MCF 10A (cell line): ENCODE results near the gene ALDH8A1. TPM values are rescaled to one million over a fixed set of nuclear protein-coding genes. Genes with fewer than 3 reads are reported as not detected.

ENCODE experiments used
- BruUV-seq: library from RNA; stranded (reverse); fragments of 400-500 nt; replicated peaks from 2 replicates; lab custom pipeline; 2021; lab: Mats Ljungman, UMichigan
- CTCF ChIA-PET: fragments of 300-600 bp; sonication (Branson Sonifier 250); formaldehyde crosslinking; extraction: SDS; loops from one replicate; lab custom pipeline; 2021; ENCODE audit warnings: antibody characterized with exemption, inconsistent platforms; lab: Yijun Ruan, JAX
- POLR2A ChIA-PET: fragments of 300-600, 350-650 bp; sonication (Branson Sonifier 250); formaldehyde crosslinking; extraction: SDS; loops from one replicate; lab custom pipeline; 2020; ENCODE audit warnings: antibody characterized with exemption, inconsistent platforms; lab: Yijun Ruan, JAX
- DNase-seq: peaks from one replicate; pipeline ENCODE4 v3.0.0-alpha.2; 2018; ENCODE audit not compliant: unreplicated experiment
- H3K27ac Mint-ChIP-seq: one replicate; pipeline ENCODE4 v1.8.0; 2022; ENCODE audit warnings: mild to moderate bottlenecking, low read depth, mixed read lengths; ENCODE audit not compliant: unreplicated experiment
- H3K27me3 Mint-ChIP-seq: one replicate; pipeline ENCODE4 v1.8.0; 2022; ENCODE audit warnings: mixed read lengths; ENCODE audit not compliant: insufficient read depth, unreplicated experiment
- H3K36me3 Mint-ChIP-seq: one replicate; pipeline ENCODE4 v1.8.0; 2022; ENCODE audit warnings: mild to moderate bottlenecking, moderate library complexity, mixed read lengths; ENCODE audit not compliant: insufficient read depth, unreplicated experiment
- H3K4me1 Mint-ChIP-seq: one replicate; pipeline ENCODE4 v1.8.0; 2022; ENCODE audit warnings: mixed read lengths; ENCODE audit not compliant: insufficient read depth, unreplicated experiment
- H3K4me3 Mint-ChIP-seq: one replicate; pipeline ENCODE4 v1.8.0; 2022; ENCODE audit warnings: mild to moderate bottlenecking, moderate library complexity, mixed read lengths; ENCODE audit not compliant: unreplicated experiment
- H3K9me3 Mint-ChIP-seq: one replicate; pipeline ENCODE4 v1.8.0; 2022; ENCODE audit warnings: mixed read lengths; ENCODE audit not compliant: unreplicated experiment
- intact Hi-C: fragments of 100-400 bp; cut with micrococcal nuclease; formaldehyde crosslinking; loops from 2 replicates; pipeline ENCODE4 v1.14.1; 2022
- total RNA-seq: library from RNA; stranded (reverse); gene quantifications from 2 replicates; pipeline ENCODE4 v1.2.3, GENCODE V29; 2022
- TF ChIP-seq, protein P1 (sequence below): fragments of 200-600 bp; IDR thresholded peaks from one replicate; pipeline ENCODE4 v1.8.0; 2022; ENCODE audit warnings: antibody characterized with exemption, mild to moderate bottlenecking; ENCODE audit not compliant: unreplicated experiment

Gene ALDH8A1
- total RNA-seq, 1 experiment from 2014 or later: 1.1 TPM

DNA sequence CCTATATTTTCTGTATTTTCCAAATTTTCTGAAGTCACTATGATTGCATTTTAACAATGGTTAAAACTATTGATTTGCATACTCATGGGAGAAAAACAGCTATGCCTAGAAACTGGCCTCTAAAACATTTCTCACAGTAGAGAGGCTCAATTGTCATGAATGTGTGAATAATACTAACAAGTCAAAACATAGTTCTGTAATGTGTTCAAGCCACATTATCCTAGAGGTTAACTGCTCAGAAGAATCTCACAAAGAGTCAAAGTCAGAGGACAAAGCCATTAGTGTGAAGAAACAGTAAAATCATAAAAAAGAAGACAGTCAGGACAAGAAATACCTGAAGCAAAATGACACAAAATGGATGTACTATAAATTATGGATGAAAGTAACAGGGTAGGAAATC, 12.5 kb upstream of the ALDH8A1 start:
- ChIA-PET CTCF (no interaction called here), POLR2A (no interaction called here)
- intact Hi-C loops: no loop called here
- Mint-ChIP-seq H3K4me3 (no peak overlapping the region), H3K36me3 (peaks cover 44% of the 10 kb centered on the region), H3K9me3 (no peaks in the 10 kb centered on the region), H3K4me1 (no peaks in the 10 kb centered on the region), H3K27ac (no peak overlapping the region), H3K27me3 (no peaks in the 10 kb centered on the region)
- BruUV-seq: no TSS peak
- no peak for DNase-seq
- TF ChIP-seq, protein P1, sequence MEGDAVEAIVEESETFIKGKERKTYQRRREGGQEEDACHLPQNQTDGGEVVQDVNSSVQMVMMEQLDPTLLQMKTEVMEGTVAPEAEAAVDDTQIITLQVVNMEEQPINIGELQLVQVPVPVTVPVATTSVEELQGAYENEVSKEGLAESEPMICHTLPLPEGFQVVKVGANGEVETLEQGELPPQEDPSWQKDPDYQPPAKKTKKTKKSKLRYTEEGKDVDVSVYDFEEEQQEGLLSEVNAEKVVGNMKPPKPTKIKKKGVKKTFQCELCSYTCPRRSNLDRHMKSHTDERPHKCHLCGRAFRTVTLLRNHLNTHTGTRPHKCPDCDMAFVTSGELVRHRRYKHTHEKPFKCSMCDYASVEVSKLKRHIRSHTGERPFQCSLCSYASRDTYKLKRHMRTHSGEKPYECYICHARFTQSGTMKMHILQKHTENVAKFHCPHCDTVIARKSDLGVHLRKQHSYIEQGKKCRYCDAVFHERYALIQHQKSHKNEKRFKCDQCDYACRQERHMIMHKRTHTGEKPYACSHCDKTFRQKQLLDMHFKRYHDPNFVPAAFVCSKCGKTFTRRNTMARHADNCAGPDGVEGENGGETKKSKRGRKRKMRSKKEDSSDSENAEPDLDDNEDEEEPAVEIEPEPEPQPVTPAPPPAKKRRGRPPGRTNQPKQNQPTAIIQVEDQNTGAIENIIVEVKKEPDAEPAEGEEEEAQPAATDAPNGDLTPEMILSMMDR: no peak

DNA sequence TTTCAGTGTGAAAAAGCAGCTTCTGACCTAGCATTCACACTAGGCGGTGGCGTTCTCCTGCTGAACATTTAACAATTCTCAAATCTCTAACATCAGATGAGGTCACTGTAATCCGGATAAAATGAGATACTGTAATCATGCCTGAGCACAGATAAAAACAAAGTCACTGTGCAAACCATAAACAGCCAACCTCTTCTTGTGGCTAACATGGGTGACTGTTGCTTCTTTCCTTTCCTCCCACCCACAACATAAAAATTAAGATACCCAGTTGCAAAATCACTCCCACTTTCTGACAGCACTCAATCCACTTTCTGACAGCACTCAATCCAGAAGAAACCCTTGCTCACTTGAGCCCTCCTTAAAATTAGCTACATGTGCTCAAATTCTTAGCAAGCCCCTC, 11.5 kb upstream of the ALDH8A1 start:
- Mint-ChIP-seq H3K4me3 (no peak overlapping the region), H3K4me1 (no peaks in the 10 kb centered on the region), H3K36me3 (peaks cover 44% of the 10 kb centered on the region), H3K27me3 (no peaks in the 10 kb centered on the region), H3K27ac (no peak overlapping the region), H3K9me3 (no peaks in the 10 kb centered on the region)
- ChIA-PET POLR2A (no interaction called here), CTCF (no interaction called here)
- TF ChIP-seq, protein P1: no peak
- no TSS peak for BruUV-seq
- no peak for DNase-seq
- intact Hi-C loops: no loop called here

DNA sequence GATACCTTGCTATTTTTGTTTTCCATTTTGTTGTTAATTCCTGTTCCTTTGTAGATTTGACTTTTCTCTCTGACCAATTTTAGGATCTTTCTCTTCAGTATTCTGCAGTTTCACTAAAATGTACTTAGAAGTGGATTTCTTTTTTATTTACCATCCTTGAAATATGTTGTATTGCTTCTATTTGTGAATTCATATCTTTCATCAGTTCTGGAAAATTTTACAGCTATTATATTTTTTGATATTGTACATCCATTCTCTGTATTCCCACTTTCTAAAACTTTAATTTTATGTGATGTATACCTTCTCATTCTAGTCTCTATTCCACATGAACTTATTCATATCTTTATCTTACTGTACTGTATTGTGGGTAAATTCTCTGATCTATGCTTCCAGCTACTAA, 9.7 kb upstream of the ALDH8A1 start:
- Mint-ChIP-seq H3K27me3 (no peaks in the 10 kb centered on the region), H3K4me3 (no peak overlapping the region), H3K36me3 (peaks cover 35% of the 10 kb centered on the region), H3K4me1 (no peaks in the 10 kb centered on the region), H3K9me3 (no peaks in the 10 kb centered on the region), H3K27ac (no peak overlapping the region)
- POLR2A ChIA-PET: no interaction called here
- CTCF ChIA-PET: no interaction called here
- BruUV-seq: no TSS peak
- intact Hi-C loops: no loop called here
- TF ChIP-seq, protein P1: no peak
- DNase-seq: no peak

DNA sequence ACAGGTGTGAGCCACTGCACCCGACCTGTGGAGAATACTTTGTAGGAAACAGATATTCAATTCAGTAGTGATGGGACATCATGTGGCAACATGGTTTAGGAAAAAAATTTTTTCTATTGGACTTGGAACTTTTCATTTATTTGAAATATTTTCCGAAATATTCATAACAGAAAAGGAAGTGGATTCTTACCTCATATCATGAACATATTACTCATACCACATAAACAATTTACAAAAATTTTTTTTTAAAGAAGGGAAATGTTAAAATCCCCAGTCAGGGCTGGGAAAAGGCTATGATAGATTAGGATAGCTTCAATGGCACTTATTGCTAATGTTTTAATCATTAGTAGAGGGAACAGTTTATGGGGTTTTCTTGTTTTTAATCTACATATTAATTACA, 6.8 kb upstream of the ALDH8A1 start:
- H3K9me3 Mint-ChIP-seq: no peaks in the 10 kb centered on the region
- H3K27ac Mint-ChIP-seq: no peak overlapping the region
- POLR2A ChIA-PET: interaction anchor here (0.6 kb wide), 1 partner anchor 26 kb away, joined by 4 read pairs; no protein-coding TSS in a partner anchor
- DNase-seq: no peak
- no TSS peak for BruUV-seq
- no peak overlapping the region for H3K4me3 Mint-ChIP-seq
- peaks cover 10% of the 10 kb centered on the region for H3K36me3 Mint-ChIP-seq
- TF ChIP-seq, protein P1: no peak
- no peaks in the 10 kb centered on the region for H3K4me1 Mint-ChIP-seq
- no peaks in the 10 kb centered on the region for H3K27me3 Mint-ChIP-seq
- CTCF ChIA-PET: interaction anchor here (0.9 to 1.0 kb wide), 2 partner anchors 16 to 800 kb away, joined by 4 to 6 read pairs; no protein-coding TSS in a partner anchor
- intact Hi-C loops: no loop called here
